Measurements from ENCODE around the gene BABAM2.
"Not testable (repeated sequence)": the region's sequence is repeated elsewhere in the genome, so short reads cannot be mapped to it uniquely, and the experiment has no call there.

The BABAM2 gene

DNA sequence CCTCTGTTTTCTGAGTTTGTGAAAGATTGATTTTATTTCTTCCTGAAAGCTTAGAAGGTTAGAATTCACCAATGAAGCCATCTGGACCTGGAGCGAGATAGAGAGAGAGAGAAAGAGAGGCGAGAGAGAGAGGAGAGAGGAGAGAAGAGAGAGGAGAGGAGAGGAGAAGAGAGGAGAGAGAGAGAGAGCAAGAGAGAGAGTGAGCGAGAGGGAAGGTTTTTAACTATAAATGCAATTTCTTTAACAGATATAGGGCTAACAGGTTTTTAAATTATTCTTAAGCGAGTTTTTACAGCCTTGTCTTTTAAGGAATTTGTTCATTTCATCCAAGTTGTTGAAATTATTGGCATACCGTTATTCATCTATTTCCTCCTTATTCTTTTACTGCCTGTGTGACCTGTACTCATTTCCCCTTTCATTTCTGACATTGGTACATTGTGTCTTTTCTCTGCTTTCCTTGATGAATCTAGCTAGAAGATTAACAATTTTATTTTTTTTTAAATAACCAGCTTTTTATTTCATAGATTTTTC, 56.1 kb downstream of the BABAM2 start:
- DNase-seq (ENCODE audit: low read depth, low spot score) = no peak

GRCh38 chr2:27952070-27952469, 61.5 kb downstream of the BABAM2 start:
- DNase-seq (ENCODE audit: low read depth, low spot score) = no peak

- DNase-seq (ENCODE audit: low read depth, low spot score) = no peak
These were observed 62.5 kb downstream of the BABAM2 start for GRCh38 chr2:27953077-27953476.

DNA sequence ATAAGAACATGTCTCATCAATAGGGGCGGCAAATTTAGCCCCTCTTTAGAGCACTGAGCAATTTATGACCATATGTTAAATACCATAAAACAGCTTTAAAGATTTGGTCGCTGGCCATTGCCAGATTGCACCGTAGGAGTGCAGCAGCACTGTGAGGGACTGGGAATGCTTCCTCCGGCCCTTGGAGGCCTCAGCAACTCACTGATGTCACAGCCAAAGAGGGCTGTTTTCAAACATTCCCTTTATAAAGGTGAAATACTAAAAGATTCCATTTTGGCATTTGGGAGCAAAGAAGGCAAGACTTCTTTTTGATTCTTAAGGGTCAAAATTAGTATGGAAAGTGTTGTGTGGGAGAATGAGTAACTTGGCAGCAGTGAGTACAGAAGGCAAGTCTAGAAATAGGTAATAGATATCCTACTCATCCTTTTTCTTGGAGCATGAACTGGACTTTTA, 63.7 kb downstream of the BABAM2 start:
- no peak for DNase-seq (ENCODE audit: low read depth, low spot score)

- DNase-seq (ENCODE audit: low read depth, low spot score) = no peak
These were observed 64.3 kb downstream of the BABAM2 start for GRCh38 chr2:27954771-27955383.

- no peak for DNase-seq (ENCODE audit: low read depth, low spot score)
These were observed 65.0 kb downstream of the BABAM2 start for GRCh38 chr2:27955384-27956161.

DNA sequence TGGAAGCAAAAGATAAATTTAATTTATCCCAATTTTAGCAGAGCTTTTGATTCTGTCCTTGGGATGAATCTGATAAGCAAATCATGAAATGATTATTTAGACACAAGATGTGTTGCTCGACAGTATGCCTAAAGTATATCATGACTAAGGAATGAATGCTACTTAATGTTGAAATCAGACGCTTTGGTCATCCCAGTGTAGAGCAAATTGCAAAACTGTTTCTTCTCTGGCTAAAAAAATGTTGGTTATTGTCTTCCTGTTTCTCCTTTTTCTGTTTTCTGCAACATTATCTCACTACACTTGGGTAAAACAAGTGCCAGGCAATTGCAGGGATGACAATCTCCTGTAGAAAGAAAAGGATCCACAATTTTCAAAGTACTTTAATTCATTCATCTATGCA, 66.4 kb downstream of the BABAM2 start:
- no peak for DNase-seq (ENCODE audit: low read depth, low spot score)

DNA sequence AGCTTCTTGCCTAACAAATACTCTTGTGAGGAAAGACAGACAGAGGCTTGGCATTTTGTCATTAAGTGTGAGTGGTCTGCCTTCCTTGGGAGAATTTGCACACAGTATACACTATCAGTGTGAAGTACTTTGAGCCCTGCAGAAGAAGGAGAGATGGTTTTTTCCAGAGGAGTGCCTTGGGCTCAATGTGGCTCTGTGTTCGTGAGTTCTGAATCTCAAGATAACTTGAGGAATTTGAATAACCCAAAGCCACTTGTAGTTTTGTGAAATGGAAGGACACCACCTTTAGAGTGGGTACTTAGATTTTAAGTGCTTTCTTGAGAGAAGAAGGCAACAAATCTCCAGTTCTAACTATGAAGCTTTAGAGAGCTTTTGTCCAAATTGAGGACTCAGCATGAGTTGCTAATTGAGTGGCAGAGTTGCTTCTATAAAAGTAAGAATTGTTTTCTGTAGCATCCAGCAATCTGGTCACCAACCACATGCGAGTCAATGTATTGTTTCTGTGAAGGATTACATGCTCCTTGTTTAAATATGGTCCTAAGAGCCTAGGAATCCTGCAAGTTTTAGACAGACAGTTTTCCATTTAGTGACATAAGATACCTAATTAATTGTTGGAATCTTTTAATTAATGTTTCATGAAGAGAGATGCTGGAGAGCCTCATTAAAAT, 68.3 kb downstream of the BABAM2 start:
- DNase-seq (ENCODE audit: low read depth, low spot score) = no peak

DNA sequence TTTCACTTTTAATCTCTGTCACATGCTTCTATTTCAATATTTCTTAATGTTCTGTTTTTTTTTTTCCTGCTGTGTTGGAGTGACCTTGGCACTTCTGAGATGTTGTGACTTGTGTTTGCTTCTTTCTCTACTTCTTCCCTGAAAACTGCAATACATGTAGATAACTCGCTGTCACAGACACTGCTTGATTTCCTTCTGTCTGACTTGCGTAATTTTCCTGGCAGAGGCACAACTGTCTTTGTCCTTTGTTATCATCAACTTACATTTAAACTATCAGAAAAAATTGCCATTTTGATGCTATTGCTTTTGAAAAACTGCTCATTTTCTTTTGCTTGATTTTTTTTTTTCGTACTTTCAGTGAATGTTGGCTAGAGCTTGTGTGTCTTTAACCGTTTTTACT, 69.0 kb downstream of the BABAM2 start:
- no peak for DNase-seq (ENCODE audit: low read depth, low spot score)

- DNase-seq (ENCODE audit: low read depth, low spot score) = no peak
These were observed 69.8 kb downstream of the BABAM2 start for GRCh38 chr2:27960237-27960912.

- no peak for DNase-seq (ENCODE audit: low read depth, low spot score)
These were observed 71.5 kb downstream of the BABAM2 start for GRCh38 chr2:27962006-27962405.

DNA sequence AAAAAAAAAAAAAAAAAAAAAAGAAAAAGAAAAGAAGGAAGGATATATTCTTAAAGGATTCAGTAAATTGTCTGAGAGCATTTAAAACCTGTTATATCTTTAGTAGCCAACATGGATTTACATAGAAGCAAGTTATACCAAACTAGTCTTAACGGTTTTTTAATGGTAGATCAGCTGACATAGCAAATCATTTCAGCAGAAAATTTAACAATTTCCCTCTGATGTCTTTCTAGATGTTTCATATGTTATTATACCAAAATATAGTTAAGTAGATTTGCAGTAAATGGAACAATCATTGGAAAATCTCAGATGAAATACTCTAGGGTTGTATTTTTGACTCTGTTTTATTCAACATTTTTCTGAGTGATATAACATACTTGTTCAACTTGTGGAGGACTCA, 72.9 kb downstream of the BABAM2 start:
- no peak for DNase-seq (ENCODE audit: low read depth, low spot score)

GRCh38 chr2:27964067-27964466, 73.5 kb downstream of the BABAM2 start:
- DNase-seq (ENCODE audit: low read depth, low spot score) = no peak

DNA sequence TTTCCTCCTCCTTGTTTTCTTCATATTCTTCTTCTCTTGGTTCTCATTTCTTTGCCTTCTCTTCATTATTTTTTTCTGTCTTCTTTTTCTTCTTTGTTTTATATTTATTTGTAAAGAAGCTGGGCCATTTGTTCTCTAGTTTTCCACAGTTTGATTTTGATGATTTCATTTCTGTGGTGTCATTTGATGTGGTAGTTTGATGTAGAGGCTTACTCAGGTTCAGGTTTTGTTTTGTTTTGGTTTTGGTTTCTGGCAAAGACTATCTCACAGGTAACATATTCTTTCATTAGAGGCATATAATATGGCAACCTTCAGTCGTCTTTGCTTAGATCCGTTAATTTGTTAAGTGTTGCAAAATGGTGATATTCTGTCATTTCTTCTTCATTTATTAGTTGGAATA, 75.3 kb downstream of the BABAM2 start:
- no peak for DNase-seq (ENCODE audit: low read depth, low spot score)

GRCh38 chr2:27966466-27966865, 75.9 kb downstream of the BABAM2 start:
- DNase-seq (ENCODE audit: low read depth, low spot score) = no peak

GRCh38 chr2:27967076-27967475, 76.5 kb downstream of the BABAM2 start:
- no peak for DNase-seq (ENCODE audit: low read depth, low spot score)

DNA sequence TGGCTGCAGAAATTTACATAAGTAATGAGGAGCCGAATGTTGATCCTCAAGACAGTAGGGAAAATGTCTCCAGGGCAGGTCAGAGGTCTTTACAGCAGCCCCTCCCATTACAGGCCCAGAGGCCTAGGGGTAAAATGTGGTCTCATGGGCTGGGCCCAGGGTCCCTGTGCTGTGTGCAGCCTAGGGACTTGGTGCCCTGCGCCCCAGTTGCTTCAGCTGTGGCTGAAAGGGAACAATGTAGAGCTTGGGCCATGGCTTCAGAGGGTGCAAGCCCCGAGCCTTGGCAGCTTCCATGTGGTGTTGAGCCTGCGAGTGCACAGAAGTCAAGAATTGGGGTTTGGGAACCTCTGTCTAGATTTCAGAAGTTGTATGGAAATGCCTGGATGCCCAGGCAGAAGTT, 77.5 kb downstream of the BABAM2 start:
- DNase-seq (ENCODE audit: low read depth, low spot score) = not testable (repeated sequence)

- not testable (repeated sequence) for DNase-seq (ENCODE audit: low read depth, low spot score)
These were observed 78.4 kb downstream of the BABAM2 start for GRCh38 chr2:27968957-27969356.

DNA sequence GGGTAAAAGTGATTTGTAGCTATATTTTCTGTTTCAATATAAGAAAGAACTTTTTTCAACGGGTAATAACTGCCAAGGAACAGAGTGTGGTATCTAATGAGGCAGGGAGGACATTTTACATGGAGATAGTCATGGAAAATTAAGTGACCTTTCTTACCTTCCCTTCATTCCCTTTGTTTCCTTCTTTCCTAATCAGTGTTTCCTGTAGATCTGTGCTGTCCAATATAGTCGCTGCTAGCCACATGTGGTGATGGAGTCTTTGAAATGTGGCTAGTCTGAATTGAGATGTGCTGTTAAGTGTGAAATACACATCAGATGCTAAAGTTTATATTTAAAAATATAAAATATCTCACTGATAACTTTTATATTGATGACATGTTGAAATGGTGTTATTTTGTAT, 81.8 kb downstream of the BABAM2 start:
- no peak for DNase-seq (ENCODE audit: low read depth, low spot score)

DNA sequence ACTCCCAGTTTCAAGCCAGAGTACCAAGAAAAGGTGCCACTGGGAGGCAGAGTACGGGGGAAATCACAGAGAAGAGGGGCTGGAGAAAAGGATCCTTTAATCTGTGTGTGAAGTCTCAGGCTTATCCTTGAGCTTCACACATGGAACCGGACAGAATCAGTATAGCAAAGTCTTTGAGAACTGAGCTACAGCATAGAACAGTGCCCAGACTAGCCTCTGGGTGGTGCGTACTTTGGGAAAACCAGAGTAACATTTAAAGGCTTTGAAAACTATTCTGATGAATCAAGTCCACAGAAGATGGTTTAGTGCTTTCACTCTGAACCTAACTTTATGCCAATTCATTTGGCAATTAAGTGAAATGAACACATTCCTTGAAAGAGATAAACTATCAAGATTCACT, 83.1 kb downstream of the BABAM2 start:
- no peak for DNase-seq (ENCODE audit: low read depth, low spot score)

DNA sequence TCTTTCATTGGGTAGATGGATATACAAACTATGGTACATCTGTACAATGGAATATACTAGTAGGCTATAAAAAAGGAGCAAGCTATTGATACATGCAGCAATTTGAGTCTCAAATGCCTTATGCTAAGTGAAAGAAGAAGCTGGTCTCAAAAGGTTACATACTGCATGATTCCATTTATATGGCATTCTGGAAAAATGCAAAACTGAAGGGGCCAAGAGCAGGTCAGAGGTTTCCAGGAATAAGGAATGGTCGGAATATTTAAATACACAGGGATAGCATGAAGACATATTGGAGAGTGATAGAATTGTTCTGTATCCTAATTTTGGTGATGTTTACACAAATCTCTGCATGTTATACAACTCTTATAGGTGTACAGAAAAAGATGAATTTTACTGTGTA, 85.8 kb downstream of the BABAM2 start:
- no peak for DNase-seq (ENCODE audit: low read depth, low spot score)

DNA sequence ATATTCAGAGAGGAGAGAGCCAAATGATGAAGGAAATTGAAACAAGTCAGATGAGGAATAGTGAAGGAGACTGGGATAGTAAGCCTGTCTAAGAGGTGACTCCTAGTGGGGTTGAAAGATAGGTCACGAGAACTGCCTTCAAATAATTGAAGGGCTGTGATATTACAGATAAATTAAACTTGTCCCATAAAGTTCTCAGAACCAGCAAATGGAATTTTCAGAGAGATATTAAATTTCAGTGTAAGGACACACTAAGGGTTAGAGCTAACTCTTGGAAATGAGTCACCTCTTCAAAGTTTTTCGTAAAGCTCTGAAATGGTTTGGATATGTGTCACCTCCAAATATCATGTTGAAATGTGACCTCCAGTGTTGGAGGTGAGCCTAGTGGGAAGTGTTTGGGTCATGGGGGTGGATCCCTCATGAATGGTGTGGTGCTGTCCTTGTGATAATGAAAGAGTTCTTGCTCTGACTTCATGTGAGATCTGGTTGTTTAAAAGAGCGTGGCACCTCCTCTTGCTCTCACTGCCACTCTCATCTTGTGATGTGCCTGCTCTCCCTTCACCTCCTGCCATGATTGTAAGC, 87.3 kb downstream of the BABAM2 start:
- DNase-seq (ENCODE audit: low read depth, low spot score) = no peak
